Neuronal stem cell (in vitro differentiated cells): ENCODE results near the gene RGS8.

Experiments
- DNase-seq: peaks from one replicate; pipeline ENCODE4 v3.0.0-alpha.2; 2013; ENCODE audit warnings: low spot score
- H2AFZ ChIP-seq: one replicate; pipeline ENCODE4 v1.6.1; 2013; ENCODE audit warnings: mild to moderate bottlenecking, low read length, inconsistent platforms
- H2AK5ac ChIP-seq: 2 replicates; pipeline ENCODE4 v1.6.1; 2013; ENCODE audit warnings: low read depth, mild to moderate bottlenecking, inconsistent platforms, low read length, moderate library complexity, mixed read lengths
- H2BK120ac ChIP-seq: 2 replicates; pipeline ENCODE4 v1.6.1; 2013; ENCODE audit warnings: low read depth, mild to moderate bottlenecking, inconsistent platforms, low read length, moderate library complexity, mixed read lengths
- H2BK12ac ChIP-seq: one replicate; pipeline ENCODE4 v1.6.1; 2013; ENCODE audit warnings: low read length, inconsistent platforms
- H2BK15ac ChIP-seq: 2 replicates; pipeline ENCODE4 v1.6.1; 2013; ENCODE audit warnings: mild to moderate bottlenecking, low read length, inconsistent platforms, mixed read lengths
- H2BK5ac ChIP-seq: one replicate; pipeline ENCODE4 v1.6.1; 2013; ENCODE audit warnings: inconsistent platforms, mild to moderate bottlenecking, low read length, moderate library complexity
- H3K14ac ChIP-seq: one replicate; pipeline ENCODE4 v1.6.1; 2013; ENCODE audit warnings: low read length, inconsistent platforms
- H3K18ac ChIP-seq: 2 replicates; pipeline ENCODE4 v1.6.1; 2013; ENCODE audit warnings: low read length, inconsistent platforms
- H3K23ac ChIP-seq: 2 replicates; pipeline ENCODE4 v1.6.1; 2013; ENCODE audit warnings: low read depth, mild to moderate bottlenecking, mixed read lengths, low read length, inconsistent platforms; ENCODE audit not compliant: poor library complexity
- H3K27ac ChIP-seq: replicated peaks from 3 replicates; pipeline ENCODE4 v1.5.1; 2013; ENCODE audit warnings: low read length, inconsistent platforms
- H3K27me3 ChIP-seq, 3 experiments: 2 replicates each; pipeline ENCODE4 v1.6.1; 2013; ENCODE audit warnings: low read length in 3 of 3, mild to moderate bottlenecking in 2 of 3, inconsistent platforms in 1 of 3, low read depth in 1 of 3, mixed read lengths in 1 of 3, moderate library complexity in 1 of 3; ENCODE audit not compliant: control insufficient read depth in 3 of 3, insufficient read depth in 3 of 3
- H3K36me3 ChIP-seq, 2 donors: replicated peaks in 1 of 2; 2 replicates each; pipeline ENCODE4 v1.6.1; 2013; ENCODE audit warnings: low read length in 2 of 2; ENCODE audit not compliant: control insufficient read depth in 2 of 2, insufficient read depth in 2 of 2
- H3K4ac ChIP-seq: 2 replicates; pipeline ENCODE4 v1.6.1; 2013; ENCODE audit warnings: inconsistent platforms, mild to moderate bottlenecking, low read length, moderate library complexity
- H3K4me1 ChIP-seq, 2 donors: 1 replicate in 1 of 2; 2 replicates in 1 of 2; pipeline ENCODE4 v1.6.1; 2013; ENCODE audit warnings: low read length in 2 of 2, low read depth in 1 of 2; ENCODE audit not compliant: control insufficient read depth in 2 of 2, insufficient read depth in 1 of 2
- H3K4me2 ChIP-seq: one replicate; pipeline ENCODE4 v1.6.1; 2013; ENCODE audit warnings: mild to moderate bottlenecking, low read length, inconsistent platforms; ENCODE audit not compliant: insufficient read depth, poor library complexity, severe bottlenecking
- H3K4me3 ChIP-seq, 2 donors: 2 replicates each; pipeline ENCODE4 v1.5.1; 2013; ENCODE audit warnings: low read length in 2 of 2, mild to moderate bottlenecking in 2 of 2, inconsistent platforms in 1 of 2, moderate library complexity in 1 of 2
- H3K79me1 ChIP-seq: one replicate; pipeline ENCODE4 v1.6.1; 2013; ENCODE audit warnings: low read depth, mild to moderate bottlenecking, inconsistent platforms, low read length, moderate library complexity
- H3K9ac ChIP-seq: one replicate; pipeline ENCODE4 v1.6.1; 2013; ENCODE audit warnings: mild to moderate bottlenecking, low read depth, low read length, inconsistent platforms; ENCODE audit not compliant: poor library complexity
- H3K9me3 ChIP-seq, 2 donors: replicated peaks in 1 of 2; 2 replicates each; pipeline versions ENCODE3 to v1.6.1; 2013; ENCODE audit warnings: low read length in 2 of 2, mild to moderate bottlenecking in 2 of 2, inconsistent platforms in 1 of 2, low read depth in 1 of 2, mixed read lengths in 1 of 2, moderate library complexity in 1 of 2; ENCODE audit not compliant: control insufficient read depth in 2 of 2, insufficient read depth in 1 of 2
- H4K8ac ChIP-seq: one replicate; pipeline ENCODE4 v1.6.1; 2013; ENCODE audit warnings: low read depth, mild to moderate bottlenecking, inconsistent platforms, low read length, moderate library complexity
- H4K91ac ChIP-seq: one replicate; pipeline ENCODE4 v1.6.1; 2013; ENCODE audit warnings: low read length, low read depth, mild to moderate bottlenecking, inconsistent platforms; ENCODE audit not compliant: poor library complexity
- WGBS, 2 donors: extraction: QIAGEN DNeasy Blood & Tissue Kit; methylation state at CpG; one replicate each; pipeline ENCODE4 v1.1.7; 2013; ENCODE audit warnings: missing lambda C conversion rate in 2 of 2, mixed read lengths in 1 of 2; ENCODE audit not compliant: insufficient read length in 2 of 2, insufficient replicate concordance in 1 of 2; ENCODE audit errors: extremely low coverage in 2 of 2; 5-methylcytosine and 5-hydroxymethylcytosine counted together

The RGS8 gene

GRCh38 chr1:182635871-182636270, 48.5 kb downstream of the RGS8 start:
- Histone ChIP-seq H3K9me3 (no peaks in the 10 kb centered on the region), H2BK120ac (no peak overlapping the region), H4K91ac (no peak overlapping the region), H3K27ac (no peak overlapping the region), H2BK5ac (no peak overlapping the region), H2AFZ (no peak overlapping the region), H3K4me1 (peaks cover 15 to 17% of the 10 kb centered on the region in 2 donors), H3K4me2 (no peak overlapping the region), H2BK12ac (no peak overlapping the region), H3K79me1 (no peaks in the 10 kb centered on the region), H2AK5ac (no peak overlapping the region), H3K18ac (no peak overlapping the region), H3K27me3 (no peaks in the 10 kb centered on the region), H3K4ac (no peak overlapping the region), H3K9ac (no peak overlapping the region), H4K8ac (no peak overlapping the region), H3K4me3 (no peak overlapping the region), H3K36me3 (no peaks in the 10 kb centered on the region), H2BK15ac (no peak overlapping the region), H3K14ac (no peak overlapping the region), H3K23ac (no peak overlapping the region)
- no peak for DNase-seq
- WGBS, 2 donors = no CpG with 5 or more reads among the region's 2 CpGs
